H54 (cell line): ENCODE measurements around the gene ANAPC16.

Experiments used
- DNase-seq: peaks from one replicate; pipeline ENCODE4 v3.0.0; 2011; ENCODE audit warnings: low spot score, mixed read lengths; ENCODE audit not compliant: insufficient read length
- FAIRE-seq: peaks from 3 replicates; lab custom pipeline; 2011; peaks lifted over from hg19 to GRCh38; lab: Jason Lieb, UNC
- POLR2A ChIP-seq: IDR thresholded peaks from 2 replicates; pipeline ENCODE4 v1.6.1; 2011; ENCODE audit warnings: low read depth, mild to moderate bottlenecking, low read length

ANAPC16 gene

GRCh38 chr10:72215611-72216549 is at the start of gene ANAPC16, which contains the start of gene ASCC1:
Gene ANAPC16, plus strand, starts transcription at chr10:72216012. Its CDS starts 7,903 bp downstream, at chr10:72223915.
Gene ASCC1, minus strand, starts transcription at chr10:72216276. Its CDS starts 2,978 bp downstream, at chr10:72213298.
- peak; percentile 96 for TF ChIP-seq POLR2A
- FAIRE-seq (peak; percentile 85), DNase-seq (peak; percentile 97)

GRCh38 chr10:72167118-72167517 is 48.7 kb upstream of the ANAPC16 start:
- DNase-seq (no peak), FAIRE-seq (no peak)
- TF ChIP-seq POLR2A, result no peak

GRCh38 chr10:72170263-72170662 is 45.5 kb upstream of the ANAPC16 start:
- no peak for TF ChIP-seq POLR2A
- FAIRE-seq (peak; percentile 75), DNase-seq (no peak)

GRCh38 chr10:72170733-72171132 is 45.1 kb upstream of the ANAPC16 start:
- DNase-seq (no peak), FAIRE-seq (no peak)
- TF ChIP-seq POLR2A, result no peak

GRCh38 chr10:72171175-72171630 is 44.6 kb upstream of the ANAPC16 start:
- TF ChIP-seq POLR2A, result no peak
- DNase-seq (peak; percentile 52), FAIRE-seq (peak; percentile 99)

GRCh38 chr10:72173262-72173618 is 42.6 kb upstream of the ANAPC16 start:
- DNase-seq, result no peak
- no peak for FAIRE-seq
- no peak for TF ChIP-seq POLR2A

GRCh38 chr10:72173619-72174296 is 42.1 kb upstream of the ANAPC16 start:
- FAIRE-seq (peak; percentile 30), DNase-seq (no peak)
- no peak for TF ChIP-seq POLR2A

GRCh38 chr10:72174297-72174662 is 41.5 kb upstream of the ANAPC16 start:
- DNase-seq, result no peak
- no peak for FAIRE-seq
- no peak for TF ChIP-seq POLR2A

GRCh38 chr10:72175149-72175548 is 40.7 kb upstream of the ANAPC16 start:
- FAIRE-seq, result peak; percentile 50
- no peak for TF ChIP-seq POLR2A
- DNase-seq, result no peak

GRCh38 chr10:72176701-72177100 is 39.1 kb upstream of the ANAPC16 start:
- TF ChIP-seq POLR2A, result no peak
- no peak for FAIRE-seq

GRCh38 chr10:72177454-72177853 is 38.4 kb upstream of the ANAPC16 start:
- DNase-seq (no peak), FAIRE-seq (no peak)
- no peak for TF ChIP-seq POLR2A

More at GRCh38 chr10:72176701-72177100, 39.1 kb upstream of the ANAPC16 start:
- DNase-seq, result no peak

- DNase-seq (no peak), FAIRE-seq (no peak)
- TF ChIP-seq POLR2A, result no peak
Observed at GRCh38 chr10:72184156-72184555, 31.7 kb upstream of the ANAPC16 start.

- DNase-seq, result no peak
- FAIRE-seq, result no peak
- TF ChIP-seq POLR2A, result no peak
Observed at GRCh38 chr10:72186258-72186981, 29.4 kb upstream of the ANAPC16 start.

- FAIRE-seq, result no peak
- no peak for DNase-seq
- no peak for TF ChIP-seq POLR2A
Observed at GRCh38 chr10:72186982-72187330, 28.9 kb upstream of the ANAPC16 start.
